Adrenal gland (tissue), 12 donors: ENCODE data around the gene RFLNA. TPM values are rescaled to one million over a fixed set of nuclear protein-coding genes. Genes with fewer than 3 reads are reported as not detected.

Experiments
- DNase-seq, 7 donors: peaks; one replicate each; pipeline ENCODE4 v3.0.0-alpha.2; 2019 to 2020
- H3K27ac ChIP-seq, 5 donors: fragments of 200-600 bp; sonication (generic) in 4 of 5; 1 replicate in 3 of 5; 2 replicates in 2 of 5; pipeline versions ENCODE4 v1.5.1 to v1.8.0; 2016 to 2020; ENCODE audit warnings: mild to moderate bottlenecking in 1 of 5
- H3K27me3 ChIP-seq: fragments of 200-600 bp; 2 replicates; pipeline ENCODE4 v1.8.0; 2021
- H3K36me3 ChIP-seq, 2 donors: fragments of 200-600 bp; replicated peaks in 1 of 2; 1 replicate in 1 of 2; 2 replicates in 1 of 2; pipeline versions ENCODE4 v1.5.1 to v1.8.0; 2018 to 2022
- H3K4me1 ChIP-seq, 2 donors: fragments of 200-600 bp; replicated peaks in 1 of 2; 1 replicate in 1 of 2; 2 replicates in 1 of 2; pipeline versions ENCODE4 v1.5.1 to v1.8.0; 2018 to 2021
- H3K4me3 ChIP-seq, 4 donors: fragments of 200-600 bp; sonication (generic) in 3 of 4; one replicate each; pipeline ENCODE4 v1.5.1; 2016 to 2018
- H3K9me3 ChIP-seq, 3 donors: fragments of 200-600 bp; sonication (generic) in 1 of 3; replicated peaks in 1 of 3; 1 replicate in 2 of 3; 2 replicates in 1 of 3; pipeline versions ENCODE4 v1.5.1 to v1.8.0; 2016 to 2021
- POLR2A ChIP-seq, 2 donors: fragments of 450-650 bp; IDR thresholded peaks; one replicate each; pipeline ENCODE4 v1.6.1; 2017; ENCODE audit warnings: antibody characterized with exemption in 2 of 2, mild to moderate bottlenecking in 2 of 2, moderate library complexity in 1 of 2
- WGBS, 4 donors: extraction: QIAGEN DNeasy Blood & Tissue Kit in 2 of 4; methylation state at CpG; one replicate each; pipeline versions ENCODE4 v1.1.5 to v1.1.7; 2013 to 2017; 5-methylcytosine and 5-hydroxymethylcytosine counted together
- intact Hi-C, 2 donors: fragments of 100-400 bp; cut with DNase I; formaldehyde crosslinking; loops; one replicate each; pipeline versions ENCODE4 v1.14.1 to v1.15.0; 2022 to 2023
- polyA plus RNA-seq, 3 donors: library from polyadenylated mRNA; stranded (reverse); fragments of 200-250 nt in 2 of 3; fragments of 350-450 nt in 1 of 3; fragmentation: Illumina TruSeq in 1 of 3; extraction: RNeasy Lipid Tissue Mini Kit (QIAGEN cat#74804) in 1 of 3; gene quantifications; one replicate each; pipeline ENCODE4 v1.2.3, GENCODE V29; 2013 to 2014
- total RNA-seq, 9 donors: library from RNA; depleted of rRNA in 4 of 9; stranded (reverse); fragments of >200 nt in 4 of 9; fragments of 120-200 nt in 1 of 9; fragmentation: NEBNext Ultra II Directional in 1 of 9; extraction: Animal tissue kit (Norgen Biotek cat#: 25700) in 1 of 9; gene quantifications; one replicate each; pipeline versions ENCODE4 v1.1.0 to v1.2.4, GENCODE V29; 2013 to 2023
- TF ChIP-seq, protein P1 (sequence below), 6 experiments: fragments of 450-650 bp in 4 of 6; fragments of 200-600 bp in 2 of 6; sonication (generic) in 1 of 6; IDR thresholded peaks; 1 replicate in 5 of 6; 2 replicates in 1 of 6; pipeline versions ENCODE4 v1.5.1 to v1.8.0; 2016 to 2021; ENCODE audit warnings: antibody characterized with exemption in 6 of 6, mild to moderate bottlenecking in 2 of 6, moderate library complexity in 1 of 6
- donor health status: healthy with polysubstance abuse.
- donor health status: Bipolar disorder and iron deficiency.
- donor health status: DM: yes; HTN: yes; CAD: no.
- donor health status: DM: no; HTN: no; CAD: no.
- donor health status: DM: no; HTN: no; CAD: no.
- donor health status: DM: yes; HTN: yes; CAD: no.

The RFLNA gene
- total and polyA plus RNA-seq, 12 donors: 0.38 to 3.9 (median 1.4) TPM; not detected in 1

DNA sequence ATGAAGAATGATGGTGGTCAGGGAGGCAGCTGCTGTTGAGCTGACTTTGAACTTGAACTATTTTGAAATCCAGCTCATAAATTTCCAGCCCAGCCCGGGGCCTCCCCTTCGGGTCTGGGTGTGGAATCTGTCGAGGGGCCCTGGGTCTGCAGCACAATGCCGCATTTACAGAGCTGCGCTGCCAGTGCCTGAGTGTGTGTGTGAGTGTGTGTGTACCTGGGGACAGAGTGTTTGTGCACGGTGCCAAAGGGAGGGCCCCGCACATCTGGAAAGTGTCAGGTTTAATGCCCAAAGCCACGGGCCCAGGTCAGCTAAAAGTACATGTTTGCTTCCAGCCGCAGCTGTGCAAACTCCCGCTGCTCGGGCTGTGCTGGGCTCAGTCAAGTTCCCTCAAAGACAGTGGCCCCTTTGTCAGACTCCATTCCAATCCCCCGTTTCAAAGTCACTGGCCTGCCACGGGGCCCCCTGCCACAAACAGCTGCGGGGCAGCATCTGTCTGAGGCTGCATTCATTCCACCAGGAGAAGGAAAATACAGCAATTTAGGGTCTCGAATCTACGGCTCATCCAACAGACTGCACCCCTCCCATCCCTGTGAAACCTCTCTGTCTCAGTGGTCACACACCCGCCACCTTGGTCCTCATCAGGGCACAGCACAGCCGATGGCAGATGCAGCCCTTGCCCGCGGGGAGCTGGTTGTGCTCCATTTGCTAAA is 16.3 kb upstream of the RFLNA start:
- no peak for TF ChIP-seq POLR2A (IDR thresholded peaks at IDR 0.05)
- TF ChIP-seq, protein P1, sequence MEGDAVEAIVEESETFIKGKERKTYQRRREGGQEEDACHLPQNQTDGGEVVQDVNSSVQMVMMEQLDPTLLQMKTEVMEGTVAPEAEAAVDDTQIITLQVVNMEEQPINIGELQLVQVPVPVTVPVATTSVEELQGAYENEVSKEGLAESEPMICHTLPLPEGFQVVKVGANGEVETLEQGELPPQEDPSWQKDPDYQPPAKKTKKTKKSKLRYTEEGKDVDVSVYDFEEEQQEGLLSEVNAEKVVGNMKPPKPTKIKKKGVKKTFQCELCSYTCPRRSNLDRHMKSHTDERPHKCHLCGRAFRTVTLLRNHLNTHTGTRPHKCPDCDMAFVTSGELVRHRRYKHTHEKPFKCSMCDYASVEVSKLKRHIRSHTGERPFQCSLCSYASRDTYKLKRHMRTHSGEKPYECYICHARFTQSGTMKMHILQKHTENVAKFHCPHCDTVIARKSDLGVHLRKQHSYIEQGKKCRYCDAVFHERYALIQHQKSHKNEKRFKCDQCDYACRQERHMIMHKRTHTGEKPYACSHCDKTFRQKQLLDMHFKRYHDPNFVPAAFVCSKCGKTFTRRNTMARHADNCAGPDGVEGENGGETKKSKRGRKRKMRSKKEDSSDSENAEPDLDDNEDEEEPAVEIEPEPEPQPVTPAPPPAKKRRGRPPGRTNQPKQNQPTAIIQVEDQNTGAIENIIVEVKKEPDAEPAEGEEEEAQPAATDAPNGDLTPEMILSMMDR (IDR thresholded peaks at IDR 0.05): no peak
- WGBS, 4 donors: 61 to 76% (median 73%) methylated on average over 16 to 20 of the region's 20 CpGs
- H3K36me3 ChIP-seq: no peaks in the 10 kb centered on the region
- no peak overlapping the region for H3K27ac ChIP-seq
- H3K4me3 ChIP-seq: no peak overlapping the region
- H3K4me1 ChIP-seq: peaks cover 0 to 4% of the 10 kb centered on the region in 2 donors
- intact Hi-C loops: no loop called here
- H3K27me3 ChIP-seq: no peaks in the 10 kb centered on the region
- H3K9me3 ChIP-seq: no peaks in the 10 kb centered on the region
- DNase-seq: no peak

DNA sequence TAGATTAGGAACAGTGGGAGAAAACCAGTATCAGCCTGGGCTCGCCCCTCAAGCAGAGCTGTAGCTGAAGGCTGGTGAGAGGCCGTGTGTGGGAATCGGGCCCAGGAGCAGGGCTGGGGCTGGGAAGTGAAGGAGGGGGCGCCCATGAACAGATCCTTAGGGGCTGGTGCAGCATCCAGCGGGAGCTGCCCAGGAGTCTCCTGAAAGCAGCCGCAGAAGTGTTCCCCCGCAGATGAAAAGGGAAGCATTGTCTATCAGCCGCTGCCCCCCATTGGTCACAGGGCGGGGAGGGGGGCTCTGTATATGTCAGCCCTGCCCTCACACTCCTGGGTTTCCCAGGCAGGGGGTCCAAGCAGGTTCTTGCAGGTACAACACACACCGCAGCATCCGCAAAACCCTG is 15.6 kb upstream of the RFLNA start:
- Histone ChIP-seq H3K4me3 (no peak overlapping the region), H3K9me3 (no peaks in the 10 kb centered on the region), H3K4me1 (peaks cover 0 to 4% of the 10 kb centered on the region in 2 donors), H3K27ac (no peak overlapping the region), H3K27me3 (no peaks in the 10 kb centered on the region), H3K36me3 (no peaks in the 10 kb centered on the region)
- intact Hi-C loops: no loop called here
- 67 to 76% (median 73%) methylated on average over 10 to 11 of the region's 11 CpGs for WGBS, 4 donors
- no peak for TF ChIP-seq POLR2A (IDR thresholded peaks at IDR 0.05)
- TF ChIP-seq, protein P1 (IDR thresholded peaks at IDR 0.05): no peak
- no peak for DNase-seq

DNA sequence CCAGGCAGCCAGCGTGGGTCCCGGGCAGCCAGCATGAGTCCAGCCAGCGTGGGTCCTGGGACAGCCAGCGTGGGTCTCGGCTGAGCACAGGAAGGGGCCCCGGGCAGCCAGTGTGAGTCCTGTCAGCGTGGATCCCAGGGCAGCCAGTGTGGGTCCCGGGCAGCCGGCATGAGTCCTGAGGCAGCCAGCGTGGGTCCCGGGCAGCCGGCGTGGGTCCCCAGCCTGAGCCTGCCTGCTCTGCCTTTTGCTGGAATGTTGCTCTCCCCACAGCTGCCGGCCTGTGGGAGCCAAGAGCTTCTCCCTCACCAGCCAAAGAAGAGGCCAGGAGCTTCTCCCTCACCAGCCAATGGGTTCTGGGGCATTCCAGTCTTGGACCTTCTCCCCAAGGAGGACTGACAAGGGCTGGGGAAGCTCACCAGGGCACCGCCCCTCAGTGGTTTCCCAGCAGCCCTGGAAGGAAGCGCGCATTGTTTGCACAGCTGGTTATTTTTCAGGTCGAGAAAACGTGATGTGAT is 15.0 kb upstream of the RFLNA start:
- Histone ChIP-seq H3K4me1 (peaks cover 0 to 4% of the 10 kb centered on the region in 2 donors), H3K27ac (no peak overlapping the region), H3K27me3 (no peaks in the 10 kb centered on the region), H3K9me3 (no peaks in the 10 kb centered on the region), H3K4me3 (no peak overlapping the region), H3K36me3 (no peaks in the 10 kb centered on the region)
- intact Hi-C loops: no loop called here
- WGBS, 4 donors: 50 to 80% (median 58%) methylated on average over 1 to 19 of the region's 19 CpGs
- no peak for DNase-seq
- TF ChIP-seq, protein P1 (IDR thresholded peaks at IDR 0.05): no peak
- no peak for TF ChIP-seq POLR2A (IDR thresholded peaks at IDR 0.05)

DNA sequence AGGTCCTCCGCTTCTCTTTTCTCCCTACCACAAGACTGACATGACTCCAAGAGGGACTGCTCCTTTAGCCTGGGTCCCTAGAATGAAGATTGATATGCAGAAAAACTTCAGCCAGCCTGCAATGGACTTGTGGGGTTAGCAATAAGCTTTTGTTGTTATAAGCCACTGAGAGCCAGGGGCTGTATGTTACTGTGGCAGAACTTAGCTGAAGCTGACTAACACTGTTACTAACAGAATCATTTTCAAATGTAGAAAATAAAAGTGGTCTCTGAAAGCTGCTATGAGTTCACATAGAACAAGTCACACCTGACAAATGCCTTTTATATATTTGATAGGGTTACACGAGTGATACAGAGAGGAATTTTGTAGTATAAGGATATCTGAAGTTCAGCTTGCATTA is 13.6 kb upstream of the RFLNA start:
- H3K9me3 ChIP-seq: no peaks in the 10 kb centered on the region
- TF ChIP-seq POLR2A (IDR thresholded peaks at IDR 0.05): no peak
- TF ChIP-seq, protein P1 (IDR thresholded peaks at IDR 0.05): no peak
- H3K4me3 ChIP-seq: no peak overlapping the region
- DNase-seq: no peak
- 90 to 95% (median 92%) methylated on average over 2 of the region's 2 CpGs for WGBS, 4 donors
- H3K27ac ChIP-seq: no peak overlapping the region
- H3K36me3 ChIP-seq: no peaks in the 10 kb centered on the region
- intact Hi-C loops: no loop called here
- H3K27me3 ChIP-seq: no peaks in the 10 kb centered on the region
- H3K4me1 ChIP-seq: peaks cover 0 to 4% of the 10 kb centered on the region in 2 donors
